PC-9 (cell line): Measurements from ENCODE around the gene FOXN3. TPM values are rescaled to one million over a fixed set of nuclear protein-coding genes. Genes with fewer than 3 reads are reported as not detected.

Experiments used
- BruUV-seq: library from RNA; stranded (reverse); fragments of 400-500 nt; replicated peaks from 2 replicates; lab custom pipeline; 2021; lab: Mats Ljungman, UMichigan
- CTCF ChIA-PET: fragments of 300-600 bp; sonication (Branson Sonifier 250); formaldehyde crosslinking; loops from one replicate; lab custom pipeline; 2022; ENCODE audit warnings: antibody characterized with exemption; lab: Charles Lee
- POLR2A ChIA-PET: fragments of 300-600 bp; sonication (Branson Sonifier 250); formaldehyde crosslinking; loops from one replicate; lab custom pipeline; 2022; ENCODE audit warnings: antibody characterized with exemption; ENCODE audit not compliant: unreplicated experiment; lab: Charles Lee
- DNase-seq, 2 experiments: peaks; one replicate each; pipeline versions ENCODE4 v3.0.0 to v3.0.0-alpha.2; 2015 to 2022; ENCODE audit warnings: mixed read lengths in 1 of 2
- H2AFZ ChIP-seq: fragments of 200-600 bp; sonication (generic); 2 replicates; pipeline ENCODE4 v1.8.1; 2017; ENCODE audit warnings: antibody characterized with exemption
- H3F3A ChIP-seq: fragments of 200-600 bp; sonication (generic); 2 replicates; pipeline ENCODE4 v1.8.1; 2017; ENCODE audit warnings: antibody characterized with exemption, mild to moderate bottlenecking, low read depth; ENCODE audit not compliant: insufficient read depth
- H3K27ac ChIP-seq: fragments of 200-600 bp; sonication (generic); 2 replicates; pipeline ENCODE4 v1.6.1; 2016; ENCODE audit warnings: mixed run types
- H3K27me3 ChIP-seq: fragments of 200-600 bp; sonication (generic); 2 replicates; pipeline ENCODE4 v1.6.1; 2016; ENCODE audit warnings: low read depth, mixed run types; ENCODE audit not compliant: insufficient read depth
- H3K36me3 ChIP-seq: fragments of 200-600 bp; sonication (generic); 2 replicates; pipeline ENCODE4 v1.6.1; 2016; ENCODE audit warnings: low read depth, mixed run types
- H3K4me1 ChIP-seq: fragments of 200-600 bp; sonication (generic); replicated peaks from 2 replicates; pipeline ENCODE4 v1.6.1; 2016; ENCODE audit warnings: mixed run types; ENCODE audit not compliant: insufficient read depth
- H3K4me2 ChIP-seq: fragments of 200-600 bp; sonication (generic); 2 replicates; pipeline ENCODE4 v1.6.1; 2017; ENCODE audit warnings: mixed run types
- H3K4me3 ChIP-seq: fragments of 200-600 bp; sonication (generic); 2 replicates; pipeline ENCODE4 v1.6.1; 2016; ENCODE audit warnings: mixed run types
- H3K79me2 ChIP-seq: fragments of 200-600 bp; sonication (generic); 2 replicates; pipeline ENCODE4 v1.6.1; 2017; ENCODE audit warnings: low read depth, mixed run types
- H3K9me2 ChIP-seq: fragments of 200-600 bp; sonication (generic); 2 replicates; pipeline ENCODE4 v1.8.1; 2017; ENCODE audit warnings: mild to moderate bottlenecking; ENCODE audit not compliant: insufficient read depth
- H3K9me3 ChIP-seq: fragments of 200-600 bp; sonication (generic); 2 replicates; pipeline ENCODE4 v1.8.1; 2016; ENCODE audit warnings: low read depth; ENCODE audit not compliant: insufficient read depth
- H4K20me1 ChIP-seq: fragments of 200-600 bp; sonication (generic); 2 replicates; pipeline ENCODE4 v1.8.1; 2017; ENCODE audit not compliant: insufficient read depth
- EZH2 ChIP-seq: fragments of 200-600 bp; sonication (generic); IDR thresholded peaks from 2 replicates; pipeline ENCODE4 v1.8.0; 2017; ENCODE audit warnings: antibody characterized with exemption, low read depth
- intact Hi-C: fragments of 100-400 bp; cut with micrococcal nuclease; formaldehyde crosslinking; loops from one replicate; pipeline ENCODE4 v1.10.0; 2022; ENCODE audit not compliant: unreplicated experiment
- total RNA-seq: library from RNA; stranded (reverse); gene quantifications from 2 replicates; pipeline ENCODE4 v1.2.3, GENCODE V29; 2021
- TF ChIP-seq, protein P1 (sequence below): fragments of 200-600 bp; sonication (generic); conservative IDR thresholded peaks from 2 replicates; pipeline ENCODE4 v1.6.1; 2017; ENCODE audit warnings: mixed run types, antibody characterized with exemption, mild to moderate bottlenecking, moderate library complexity

FOXN3 gene
- total RNA-seq, 1 experiment from 2014 or later = 4.2 TPM

DNA sequence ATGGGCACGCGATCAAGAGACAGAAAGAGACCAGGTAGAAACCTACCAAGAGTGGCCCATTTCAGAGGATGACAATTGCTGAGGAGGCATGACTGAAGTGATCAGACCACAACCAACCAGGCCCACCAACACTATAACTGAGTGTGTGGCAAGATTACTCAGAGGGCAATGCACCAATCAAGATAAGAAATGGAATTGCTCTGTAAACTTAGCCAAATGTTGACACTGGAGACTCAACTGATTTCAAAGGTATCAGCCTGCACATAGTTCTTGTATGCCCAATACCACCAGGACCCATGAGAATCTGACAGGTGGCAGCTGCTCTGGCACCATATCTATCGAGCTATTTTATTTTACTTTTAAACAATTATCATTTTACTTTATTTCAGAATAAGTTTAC lies 128.9 kb downstream of the FOXN3 start:
- TF ChIP-seq, protein P1, sequence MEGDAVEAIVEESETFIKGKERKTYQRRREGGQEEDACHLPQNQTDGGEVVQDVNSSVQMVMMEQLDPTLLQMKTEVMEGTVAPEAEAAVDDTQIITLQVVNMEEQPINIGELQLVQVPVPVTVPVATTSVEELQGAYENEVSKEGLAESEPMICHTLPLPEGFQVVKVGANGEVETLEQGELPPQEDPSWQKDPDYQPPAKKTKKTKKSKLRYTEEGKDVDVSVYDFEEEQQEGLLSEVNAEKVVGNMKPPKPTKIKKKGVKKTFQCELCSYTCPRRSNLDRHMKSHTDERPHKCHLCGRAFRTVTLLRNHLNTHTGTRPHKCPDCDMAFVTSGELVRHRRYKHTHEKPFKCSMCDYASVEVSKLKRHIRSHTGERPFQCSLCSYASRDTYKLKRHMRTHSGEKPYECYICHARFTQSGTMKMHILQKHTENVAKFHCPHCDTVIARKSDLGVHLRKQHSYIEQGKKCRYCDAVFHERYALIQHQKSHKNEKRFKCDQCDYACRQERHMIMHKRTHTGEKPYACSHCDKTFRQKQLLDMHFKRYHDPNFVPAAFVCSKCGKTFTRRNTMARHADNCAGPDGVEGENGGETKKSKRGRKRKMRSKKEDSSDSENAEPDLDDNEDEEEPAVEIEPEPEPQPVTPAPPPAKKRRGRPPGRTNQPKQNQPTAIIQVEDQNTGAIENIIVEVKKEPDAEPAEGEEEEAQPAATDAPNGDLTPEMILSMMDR = no peak
- TF ChIP-seq EZH2 = no peak

DNA sequence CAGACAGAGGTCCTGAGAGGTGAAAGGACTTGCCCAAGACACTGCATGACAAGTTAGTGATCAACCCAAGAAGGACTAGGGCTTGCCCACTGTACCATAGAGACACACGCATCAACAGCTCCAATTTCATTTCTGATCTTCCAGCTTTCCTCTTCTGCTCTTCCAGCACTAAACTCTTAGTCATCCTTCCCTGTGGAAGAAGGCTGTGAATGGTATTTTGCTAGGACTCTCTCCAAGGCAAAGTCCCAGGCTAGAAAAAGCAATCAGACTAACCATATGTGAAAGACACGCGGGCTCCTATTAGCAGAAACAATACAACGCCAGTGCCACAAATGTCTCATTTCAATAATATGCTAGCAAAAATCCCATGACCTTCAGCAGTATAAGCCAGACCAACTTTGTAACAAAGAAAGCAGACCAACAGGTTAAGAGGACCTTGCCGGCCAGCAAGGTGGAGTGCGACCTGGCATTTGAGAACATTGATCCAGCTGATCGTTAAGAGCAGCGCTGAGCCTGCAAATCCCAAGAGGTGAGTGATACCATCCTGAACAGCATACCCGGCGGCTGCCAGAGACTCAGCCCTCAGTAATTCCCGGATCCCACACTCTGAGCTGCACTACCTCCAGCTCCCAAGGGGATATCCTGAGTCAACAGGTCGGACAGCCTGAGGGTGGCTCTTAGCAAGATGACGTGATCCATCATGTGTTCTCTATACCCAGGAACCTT lies 132.5 kb downstream of the FOXN3 start:
- peaks cover 49% of the 10 kb centered on the region for H3K27me3 ChIP-seq
- H3K4me1 ChIP-seq = no peaks in the 10 kb centered on the region
- intact Hi-C loops = no loop called here
- H4K20me1 ChIP-seq = no peaks in the 10 kb centered on the region
- no peak overlapping the region for H3K4me3 ChIP-seq
- no peaks in the 10 kb centered on the region for H3K9me2 ChIP-seq
- no peak for TF ChIP-seq EZH2
- TF ChIP-seq, protein P1 = no peak
- POLR2A ChIA-PET = no interaction called here
- H3K4me2 ChIP-seq = no peak overlapping the region
- DNase-seq = peak in 1 of 2 experiments; percentile 3
- no peaks in the 10 kb centered on the region for H3K79me2 ChIP-seq
- no peak overlapping the region for H3K27ac ChIP-seq
- no peaks in the 10 kb centered on the region for H3K9me3 ChIP-seq
- CTCF ChIA-PET = no interaction called here
- H3F3A ChIP-seq = no peaks in the 10 kb centered on the region
- no TSS peak for BruUV-seq
- H3K36me3 ChIP-seq = no peaks in the 10 kb centered on the region
- H2AFZ ChIP-seq = no peak overlapping the region

More for the DNA sequence above, 128.9 kb downstream of the FOXN3 start:
- no peak overlapping the region for H3K4me2 ChIP-seq
- ChIA-PET CTCF (no interaction called here), POLR2A (no interaction called here)
- no peak overlapping the region for H2AFZ ChIP-seq
- H3K4me3 ChIP-seq = no peak overlapping the region
- no TSS peak for BruUV-seq
- intact Hi-C loops = no loop called here
- DNase-seq = no peak
- no peaks in the 10 kb centered on the region for H3K9me2 ChIP-seq
- no peaks in the 10 kb centered on the region for H3K36me3 ChIP-seq
- no peaks in the 10 kb centered on the region for H4K20me1 ChIP-seq
- H3F3A ChIP-seq = no peaks in the 10 kb centered on the region
- peaks cover 56% of the 10 kb centered on the region for H3K27me3 ChIP-seq
- no peak overlapping the region for H3K27ac ChIP-seq
- H3K79me2 ChIP-seq = no peaks in the 10 kb centered on the region
- H3K9me3 ChIP-seq = no peaks in the 10 kb centered on the region
- no peaks in the 10 kb centered on the region for H3K4me1 ChIP-seq

DNA sequence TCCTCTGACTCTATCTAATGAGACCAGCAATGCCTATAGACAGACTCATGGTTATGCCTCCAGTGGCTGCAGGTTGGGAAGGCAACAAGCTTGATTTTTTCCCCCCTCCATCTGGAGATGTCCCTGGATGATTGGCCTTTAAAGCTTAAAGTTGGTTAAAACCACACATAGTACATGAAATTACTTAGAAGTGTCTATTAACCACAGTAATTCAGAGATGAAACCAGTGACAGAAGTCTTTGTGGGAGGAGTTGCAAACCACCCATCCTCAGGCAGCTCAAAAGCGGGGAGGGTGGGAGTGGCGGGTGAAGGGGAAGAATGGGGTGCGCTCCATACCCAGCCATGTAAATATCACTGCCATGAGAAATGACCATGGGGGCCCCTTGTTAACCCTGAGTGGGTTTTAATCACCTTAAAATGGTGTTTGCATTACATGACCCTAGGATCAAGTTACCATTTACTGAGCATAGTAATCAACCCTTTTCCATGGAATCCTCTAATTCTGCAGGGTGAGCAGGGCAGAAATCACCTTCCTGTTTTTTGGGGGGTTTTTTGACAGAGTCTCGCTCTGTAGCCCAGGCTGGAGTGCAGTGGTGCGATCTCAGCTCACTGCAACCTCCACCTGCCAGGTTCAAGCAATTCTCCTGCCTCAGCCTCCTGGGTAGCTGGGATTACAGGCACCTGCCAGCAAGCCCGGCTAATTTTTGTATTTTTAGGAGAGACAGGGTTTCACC lies 133.5 kb downstream of the FOXN3 start:
- intact Hi-C loops = no loop called here
- H3K79me2 ChIP-seq = no peaks in the 10 kb centered on the region
- no peak overlapping the region for H3K4me3 ChIP-seq
- no peaks in the 10 kb centered on the region for H3K9me3 ChIP-seq
- no peaks in the 10 kb centered on the region for H4K20me1 ChIP-seq
- H3K4me1 ChIP-seq = no peaks in the 10 kb centered on the region
- H3K27ac ChIP-seq = no peak overlapping the region
- no peaks in the 10 kb centered on the region for H3K9me2 ChIP-seq
- no peak overlapping the region for H3K4me2 ChIP-seq
- TF ChIP-seq, protein P1 = no peak
- TF ChIP-seq EZH2 = no peak
- no peak for DNase-seq
- no TSS peak for BruUV-seq
- H2AFZ ChIP-seq = no peak overlapping the region
- CTCF ChIA-PET = no interaction called here
- POLR2A ChIA-PET = no interaction called here
- no peaks in the 10 kb centered on the region for H3F3A ChIP-seq
- H3K36me3 ChIP-seq = no peaks in the 10 kb centered on the region
- peaks cover 57% of the 10 kb centered on the region for H3K27me3 ChIP-seq
